Uterus (tissue), 4 donors: Measurements from ENCODE around the gene PAK2. TPM values are rescaled to one million over a fixed set of nuclear protein-coding genes. Genes with fewer than 3 reads are reported as not detected.

Experiments used
- DNase-seq, 2 donors: peaks; one replicate each; pipeline ENCODE4 v3.0.0-alpha.2; 2019 to 2020
- H3K27ac ChIP-seq, 2 donors: fragments of 200-600 bp; sonication (generic); 1 replicate in 1 of 2; 2 replicates in 1 of 2; pipeline ENCODE4 v1.5.1; 2016 to 2018
- H3K27me3 ChIP-seq, 2 donors: fragments of 200-600 bp; sonication (generic); one replicate each; pipeline ENCODE4 v1.5.1; 2018 to 2019; ENCODE audit warnings: control low read depth in 1 of 2
- H3K36me3 ChIP-seq, 2 donors: fragments of 200-600 bp; sonication (generic); one replicate each; pipeline ENCODE4 v1.5.1; 2019; ENCODE audit warnings: control low read depth in 1 of 2
- H3K4me1 ChIP-seq, 2 donors: fragments of 200-600 bp; sonication (generic); one replicate each; pipeline ENCODE4 v1.5.1; 2018 to 2019; ENCODE audit warnings: control low read depth in 1 of 2
- H3K4me3 ChIP-seq, 2 donors: fragments of 200-600 bp; sonication (generic); 1 replicate in 1 of 2; 2 replicates in 1 of 2; pipeline ENCODE4 v1.5.1; 2018 to 2019; ENCODE audit warnings: mild to moderate bottlenecking in 1 of 2
- H3K9me3 ChIP-seq, 2 donors: fragments of 200-600 bp; sonication (generic); one replicate each; pipeline ENCODE4 v1.5.1; 2019; ENCODE audit warnings: control low read depth in 1 of 2
- POLR2A ChIP-seq, 2 donors: fragments of 450-650 bp; IDR thresholded peaks; one replicate each; pipeline ENCODE4 v1.6.1; 2016; ENCODE audit warnings: antibody characterized with exemption in 2 of 2, mild to moderate bottlenecking in 1 of 2, moderate library complexity in 1 of 2
- intact Hi-C: fragments of 100-400 bp; cut with DNase I; formaldehyde crosslinking; loops from one replicate; pipeline ENCODE4 v1.15.1; 2023; ENCODE audit warnings: low total_unique reads
- total RNA-seq, 4 donors: library from RNA; depleted of rRNA in 3 of 4; stranded (reverse); fragments of >200 nt in 3 of 4; gene quantifications; one replicate each; pipeline versions ENCODE4 v1.1.0 to v1.2.4, GENCODE V29; 2014 to 2023
- TF ChIP-seq, protein P1 (sequence below), 4 experiments: fragments of 200-600 bp in 2 of 4; fragments of 450-650 bp in 2 of 4; sonication (generic) in 2 of 4; IDR thresholded peaks; one replicate each; pipeline ENCODE4 v1.5.1; 2016 to 2019; ENCODE audit warnings: antibody characterized with exemption in 4 of 4, mild to moderate bottlenecking in 2 of 4, moderate library complexity in 1 of 4
- donor health status: DM: yes; HTN: yes; CAD: no.

PAK2 gene
- total RNA-seq, 4 donors from 2014 or later: 22.1 to 65.8 (median 49.5) TPM

DNA sequence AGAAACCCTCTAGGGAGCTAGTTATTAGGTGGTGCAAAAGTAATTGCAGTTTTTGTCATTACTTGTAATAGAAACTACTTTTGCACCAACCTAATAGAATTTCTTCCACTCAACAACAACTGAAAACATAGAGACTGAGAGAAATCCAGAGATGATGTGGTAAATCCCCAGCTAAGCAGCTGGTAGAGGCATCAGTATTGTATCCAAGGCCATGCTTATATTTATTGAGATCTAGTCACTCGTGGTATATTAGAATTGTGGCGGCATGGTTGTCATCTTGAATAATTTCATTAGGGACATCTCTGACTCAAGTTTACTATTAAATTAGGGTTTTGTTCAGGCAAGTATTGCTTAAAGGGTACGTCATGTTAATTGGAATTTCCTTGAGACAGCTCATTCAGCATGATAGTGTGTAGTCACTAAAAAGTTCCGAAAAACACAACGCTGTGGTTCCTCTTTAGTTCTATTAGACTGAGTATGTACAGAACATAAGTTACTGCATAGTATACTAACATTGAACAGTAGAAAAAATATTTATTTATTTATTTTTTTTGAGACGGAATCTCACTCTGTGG is 35.3 kb downstream of the PAK2 start:
- TF ChIP-seq, protein P1, sequence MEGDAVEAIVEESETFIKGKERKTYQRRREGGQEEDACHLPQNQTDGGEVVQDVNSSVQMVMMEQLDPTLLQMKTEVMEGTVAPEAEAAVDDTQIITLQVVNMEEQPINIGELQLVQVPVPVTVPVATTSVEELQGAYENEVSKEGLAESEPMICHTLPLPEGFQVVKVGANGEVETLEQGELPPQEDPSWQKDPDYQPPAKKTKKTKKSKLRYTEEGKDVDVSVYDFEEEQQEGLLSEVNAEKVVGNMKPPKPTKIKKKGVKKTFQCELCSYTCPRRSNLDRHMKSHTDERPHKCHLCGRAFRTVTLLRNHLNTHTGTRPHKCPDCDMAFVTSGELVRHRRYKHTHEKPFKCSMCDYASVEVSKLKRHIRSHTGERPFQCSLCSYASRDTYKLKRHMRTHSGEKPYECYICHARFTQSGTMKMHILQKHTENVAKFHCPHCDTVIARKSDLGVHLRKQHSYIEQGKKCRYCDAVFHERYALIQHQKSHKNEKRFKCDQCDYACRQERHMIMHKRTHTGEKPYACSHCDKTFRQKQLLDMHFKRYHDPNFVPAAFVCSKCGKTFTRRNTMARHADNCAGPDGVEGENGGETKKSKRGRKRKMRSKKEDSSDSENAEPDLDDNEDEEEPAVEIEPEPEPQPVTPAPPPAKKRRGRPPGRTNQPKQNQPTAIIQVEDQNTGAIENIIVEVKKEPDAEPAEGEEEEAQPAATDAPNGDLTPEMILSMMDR (IDR thresholded peaks at IDR 0.05): no peak
- TF ChIP-seq POLR2A (IDR thresholded peaks at IDR 0.05): no peak
- intact Hi-C loops: no loop called here
- no peak for DNase-seq
- H3K4me3 ChIP-seq: no peak overlapping the region
- H3K27ac ChIP-seq: no peak overlapping the region
- H3K36me3 ChIP-seq: no peaks in the 10 kb centered on the region
- H3K4me1 ChIP-seq: peaks cover 0 to 3% of the 10 kb centered on the region in 2 donors
- no peaks in the 10 kb centered on the region for H3K27me3 ChIP-seq
- no peaks in the 10 kb centered on the region for H3K9me3 ChIP-seq

DNA sequence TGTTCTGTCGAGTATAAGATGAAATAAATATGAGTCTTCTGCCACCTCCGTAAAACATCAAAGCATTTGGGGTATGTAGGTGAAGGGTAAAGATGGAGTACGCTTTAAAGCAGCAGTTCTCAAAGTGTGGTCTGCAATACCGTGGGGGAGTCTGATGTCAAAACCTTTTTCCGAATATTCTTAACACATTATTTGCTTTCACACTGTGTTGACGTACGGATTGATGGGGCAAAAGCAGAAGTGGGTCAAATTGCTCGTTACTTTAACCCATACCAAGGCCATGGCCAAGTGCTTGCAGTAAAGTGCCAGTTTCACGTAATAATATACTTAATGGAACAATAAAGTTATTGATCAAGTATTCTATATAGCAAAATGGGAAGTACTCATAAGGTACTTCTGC is 36.3 kb downstream of the PAK2 start:
- intact Hi-C loops: no loop called here
- Histone ChIP-seq H3K9me3 (no peaks in the 10 kb centered on the region), H3K27me3 (no peaks in the 10 kb centered on the region), H3K36me3 (no peaks in the 10 kb centered on the region), H3K4me3 (no peak overlapping the region), H3K4me1 (peaks cover 0 to 3% of the 10 kb centered on the region in 2 donors), H3K27ac (no peak overlapping the region)
- DNase-seq: no peak
- TF ChIP-seq, protein P1 (IDR thresholded peaks at IDR 0.05): no peak
- no peak for TF ChIP-seq POLR2A (IDR thresholded peaks at IDR 0.05)

DNA sequence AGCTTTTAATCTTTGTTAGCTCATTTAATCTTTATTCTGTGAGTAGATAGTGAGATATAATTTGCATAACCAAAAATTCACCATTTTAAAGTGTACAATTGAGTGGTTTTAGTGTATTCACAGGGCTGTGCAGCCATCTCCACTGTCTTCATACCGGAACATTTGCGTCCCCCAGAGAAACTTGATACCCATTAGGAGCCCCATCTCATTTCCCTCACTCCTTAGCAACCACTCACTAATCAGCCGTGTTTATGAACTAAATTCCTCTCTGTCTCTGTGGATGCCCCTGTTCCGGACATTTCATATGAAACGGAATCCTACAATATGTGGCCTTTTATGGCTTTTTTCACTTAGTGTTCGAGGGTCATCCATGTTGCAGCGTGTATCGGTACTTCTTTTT is 38.2 kb downstream of the PAK2 start:
- Histone ChIP-seq H3K27ac (no peak overlapping the region), H3K4me3 (no peak overlapping the region), H3K27me3 (no peaks in the 10 kb centered on the region), H3K36me3 (no peaks in the 10 kb centered on the region), H3K4me1 (peaks cover 0 to 1% of the 10 kb centered on the region in 2 donors), H3K9me3 (no peaks in the 10 kb centered on the region)
- no peak for TF ChIP-seq POLR2A (IDR thresholded peaks at IDR 0.05)
- TF ChIP-seq, protein P1 (IDR thresholded peaks at IDR 0.05): no peak
- DNase-seq: no peak
- intact Hi-C loops: no loop called here

DNA sequence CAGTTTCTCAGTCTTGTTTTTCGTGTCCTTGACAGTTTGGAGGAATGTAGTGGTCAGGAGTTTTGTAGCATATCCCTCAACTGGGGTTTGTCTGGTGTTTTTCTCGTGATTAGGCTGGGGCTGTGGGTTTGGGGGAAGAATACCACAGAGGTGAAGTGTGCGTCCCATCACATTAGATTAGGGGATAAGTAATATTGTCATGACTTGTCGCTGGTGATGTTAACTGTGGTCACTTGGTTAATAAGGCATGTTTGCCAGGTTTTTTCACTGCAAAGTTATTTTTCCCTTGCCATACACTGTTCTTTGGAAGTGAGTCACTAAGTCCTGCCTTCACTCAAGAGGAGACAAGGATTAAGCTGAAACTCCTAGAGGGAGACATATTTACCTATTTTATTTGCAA is 39.1 kb downstream of the PAK2 start:
- Histone ChIP-seq H3K27ac (no peak overlapping the region), H3K27me3 (no peaks in the 10 kb centered on the region), H3K4me1 (no peaks in the 10 kb centered on the region), H3K9me3 (no peaks in the 10 kb centered on the region), H3K36me3 (no peaks in the 10 kb centered on the region), H3K4me3 (no peak overlapping the region)
- no peak for TF ChIP-seq POLR2A (IDR thresholded peaks at IDR 0.05)
- TF ChIP-seq, protein P1 (IDR thresholded peaks at IDR 0.05): no peak
- intact Hi-C loops: no loop called here
- DNase-seq: no peak

DNA sequence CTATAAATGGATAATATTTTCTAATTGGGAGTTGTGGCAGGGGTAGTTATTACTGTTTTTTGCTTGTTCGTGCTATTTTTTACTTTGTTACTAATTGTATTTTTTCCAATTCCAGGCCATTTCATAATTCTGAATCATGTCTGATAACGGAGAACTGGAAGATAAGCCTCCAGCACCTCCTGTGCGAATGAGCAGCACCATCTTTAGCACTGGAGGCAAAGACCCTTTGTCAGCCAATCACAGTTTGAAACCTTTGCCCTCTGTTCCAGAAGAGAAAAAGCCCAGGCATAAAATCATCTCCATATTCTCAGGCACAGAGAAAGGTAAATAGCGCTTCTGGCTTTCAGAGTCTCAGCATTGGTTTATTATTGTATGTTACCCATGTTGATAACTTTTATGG is 42.9 kb downstream of the PAK2 start:
- intact Hi-C loops: no loop called here
- Histone ChIP-seq H3K27me3 (no peaks in the 10 kb centered on the region), H3K36me3 (no peaks in the 10 kb centered on the region), H3K4me3 (no peak overlapping the region), H3K4me1 (no peaks in the 10 kb centered on the region), H3K27ac (no peak overlapping the region), H3K9me3 (no peaks in the 10 kb centered on the region)
- no peak for DNase-seq
- no peak for TF ChIP-seq POLR2A (IDR thresholded peaks at IDR 0.05)
- TF ChIP-seq, protein P1 (IDR thresholded peaks at IDR 0.05): no peak
